K562 (cell line): Measurements from ENCODE around the gene DOCK4. TPM values are rescaled to one million over a fixed set of nuclear protein-coding genes. Genes with fewer than 3 reads are reported as not detected.
A peak's percentile ranks its signal among the peaks of the same experiment; 100 is the strongest.

Experiments
- DEAF1 ChIP-seq: fragments of 450-650 bp; formaldehyde crosslinking; IDR thresholded peaks from 2 replicates; pipeline ENCODE4 v1.4.0; 2020; ENCODE audit warnings: mild to moderate bottlenecking, moderate library complexity
- DNMT1 ChIP-seq: fragments of 450-650 bp; IDR thresholded peaks from 2 replicates; pipeline ENCODE4 v1.6.1; 2016; ENCODE audit warnings: antibody characterized with exemption, mild to moderate bottlenecking
- E2F8 ChIP-seq: fragments of 450-650 bp; IDR thresholded peaks from 2 replicates; pipeline ENCODE4 v1.7.1; 2018; ENCODE audit warnings: mild to moderate bottlenecking, low read depth; ENCODE audit not compliant: partially characterized antibody
- HDAC1 ChIP-seq, 2 experiments: fragments of 450-650 bp; IDR thresholded peaks; 2 replicates each; pipeline ENCODE4 v1.6.1; 2016 to 2017; ENCODE audit warnings: inconsistent platforms in 1 of 2, mild to moderate bottlenecking in 1 of 2, moderate library complexity in 1 of 2
- MLLT1 ChIP-seq, 2 experiments: fragments of 450-650 bp; IDR thresholded peaks; 2 replicates each; pipeline ENCODE4 v1.6.1; 2016
- NR3C1 ChIP-seq: sonication (generic); formaldehyde crosslinking; IDR thresholded peaks from 2 replicates; pipeline ENCODE4 v1.8.1; 2022; ENCODE audit warnings: missing genetic modification reagents
- PRPF4 ChIP-seq: fragments of 200-400 bp; formaldehyde crosslinking; IDR thresholded peaks from one replicate; pipeline ENCODE4 v1.6.1; 2017; ENCODE audit warnings: low read length, low read depth, mild to moderate bottlenecking; ENCODE audit not compliant: insufficient read depth, poor library complexity, severe bottlenecking
- RNF2 ChIP-seq: sonication (generic); IDR thresholded peaks from 2 replicates; pipeline ENCODE4 v1.6.1; 2016
- SFPQ ChIP-seq: fragments of 200-400 bp; formaldehyde crosslinking; IDR thresholded peaks from 2 replicates; pipeline ENCODE4 v1.6.1; 2017; ENCODE audit warnings: mild to moderate bottlenecking, low read depth, low read length, moderate library complexity
- STAG1 ChIP-seq: sonication (generic); formaldehyde crosslinking; IDR thresholded peaks from 2 replicates; pipeline ENCODE4 v1.5.0; 2020; ENCODE audit warnings: missing genetic modification reagents, borderline replicate concordance
- TAF15 ChIP-seq: fragments of 200-400 bp; formaldehyde crosslinking; IDR thresholded peaks from 2 replicates; pipeline ENCODE4 v1.6.1; 2017; ENCODE audit warnings: mild to moderate bottlenecking, low read depth, low read length, moderate library complexity
- ZBTB17 ChIP-seq: fragments of 450-650 bp; formaldehyde crosslinking; IDR thresholded peaks from 2 replicates; pipeline ENCODE4 v1.4.0; 2020; ENCODE audit warnings: mild to moderate bottlenecking
- ZNF165 ChIP-seq: fragments of 250-450 bp; sonication (Bioruptor Pico); IDR thresholded peaks from 2 replicates; pipeline ENCODE4 v1.4.0; 2020; ENCODE audit warnings: borderline replicate concordance
- ZNF239 ChIP-seq: fragments of 250-450 bp; sonication (Bioruptor Pico); IDR thresholded peaks from 2 replicates; pipeline ENCODE4 v1.4.0; 2020; ENCODE audit warnings: mild to moderate bottlenecking
- ZNF41 ChIP-seq: fragments of 250-450 bp; sonication (Bioruptor Pico); conservative IDR thresholded peaks from 2 replicates; pipeline ENCODE4 v1.4.0; 2020; ENCODE audit warnings: mild to moderate bottlenecking
- ZNF436 ChIP-seq: fragments of 250-450, 450-650 bp; sonication (Bioruptor Pico); formaldehyde crosslinking; IDR thresholded peaks from 2 replicates; pipeline ENCODE4 v1.7.0; 2020; ENCODE audit warnings: mild to moderate bottlenecking
- ZNF740 ChIP-seq, 3 experiments: fragments of 200-800 bp in 1 of 3; sonication (Bioruptor generic) in 1 of 3; sonication (generic) in 1 of 3; formaldehyde crosslinking in 1 of 3; IDR thresholded peaks; 2 replicates each; pipeline versions ENCODE4 v1.6.1 to v1.8.0; 2016 to 2022; ENCODE audit warnings: mild to moderate bottlenecking in 2 of 3, missing compliant biosample characterization in 2 of 3, missing genetic modification characterization in 2 of 3, missing genetic modification reagents in 1 of 3
- polyA plus RNA-seq, 8 experiments: library from polyadenylated mRNA; depleted of rRNA in 4 of 8; stranded (reverse) in 5 of 8; unstranded in 3 of 8; fragments of >200 nt; fragmentation: Nextera tagmentation in 2 of 8; fragmentation: Illumina TruSeq in 1 of 8; extraction: Ambion mirVana in 2 of 8; extraction: Trizol in 1 of 8; gene quantifications; 2 replicates each; pipeline versions ENCODE4 v1.2.1 to v1.2.3, GENCODE V29; 2011 to 2014; ENCODE audit warnings: inconsistent platforms in 1 of 8, missing spikeins in 1 of 8
- total RNA-seq, 7 experiments: library from RNA; depleted of rRNA in 6 of 7; stranded (reverse); fragments of >200 nt in 6 of 7; fragmentation: Illumina TruSeq in 2 of 7; extraction: Trizol in 2 of 7; gene quantifications; 2 replicates each; pipeline versions ENCODE4 v1.2.1 to v1.2.3, GENCODE V29; 2011 to 2021; ENCODE audit warnings: low replicate concordance in 1 of 7

Gene DOCK4
- total and polyA plus RNA-seq, 9 of the 15 experiments (the other 6 are each of a cell fraction or from before 2014, with no cell fraction given) = 0.42 to 5.7 (median 2.3) TPM

GRCh38 chr7:112205343-112206237, 609 bp downstream of the DOCK4 start (continued):
- TF ChIP-seq ZNF165 = peak; percentile 22; the same call in 1 of the 2 replicates
- TF ChIP-seq NR3C1 (CRISPR knock-in tag) = no peak
- no peak for TF ChIP-seq PRPF4
- TF ChIP-seq ZBTB17 (CRISPR knock-in tag) = no peak
- TF ChIP-seq RNF2 = peak; percentile 12; the same call in 1 of the 2 replicates
- TF ChIP-seq MLLT1 (IDR thresholded peaks at IDR 0.05) = peak in 1 of 2 experiments; percentile 20; a peak in 1 of 4 replicates
- no peak for TF ChIP-seq SFPQ
- TF ChIP-seq DNMT1 = no peak
- TF ChIP-seq ZNF740 (CRISPR knock-in tag; IDR thresholded peaks at IDR 0.05) = 0 out of 2 replicates have a peak, but pooled peaks have one; percentile 36
- no peak for TF ChIP-seq ZNF740 (tag; IDR thresholded peaks at IDR 0.05)
- 0 out of 4 replicates have a peak, but pooled peaks of 1 of the 2 experiments have one; percentile 43 for TF ChIP-seq HDAC1 (IDR thresholded peaks at IDR 0.05)
- no peak for TF ChIP-seq DEAF1 (CRISPR knock-in tag)
- no peak for TF ChIP-seq ZNF239 (CRISPR knock-in tag)
- no peak for TF ChIP-seq E2F8
- no peak for TF ChIP-seq ZNF436
- 0 out of 2 replicates have a peak, but pooled peaks have one; percentile 11 for TF ChIP-seq STAG1 (CRISPR knock-in tag)
- TF ChIP-seq ZNF41 (CRISPR knock-in tag) = no peak
- TF ChIP-seq TAF15 = no peak
